Lower lobe of right lung (tissue), 2 donors: Measurements from ENCODE around the gene FARS2. TPM values are rescaled to one million over a fixed set of nuclear protein-coding genes. Genes with fewer than 3 reads are reported as not detected.

Experiments
- ATAC-seq, 2 donors: fragments of 200-7000 bp; cut with Tn5 transposase; one replicate each; pipeline ENCODE4 v1.9.1; 2020 to 2022; ENCODE audit warnings: mild to moderate bottlenecking in 2 of 2, moderate library complexity in 2 of 2
- DNase-seq: peaks from one replicate; pipeline ENCODE4 v3.0.0-alpha.2; 2020
- H3K27ac ChIP-seq: fragments of 200-600 bp; one replicate; pipeline ENCODE4 v1.8.0; 2022
- H3K27me3 ChIP-seq: fragments of 200-600 bp; one replicate; pipeline ENCODE4 v1.8.0; 2022; ENCODE audit warnings: low read depth
- H3K36me3 ChIP-seq: fragments of 200-600 bp; one replicate; pipeline ENCODE4 v1.8.0; 2022; ENCODE audit warnings: mild to moderate bottlenecking
- H3K4me1 ChIP-seq: fragments of 200-600 bp; one replicate; pipeline ENCODE4 v1.8.0; 2022
- H3K4me3 ChIP-seq: fragments of 200-600 bp; one replicate; pipeline ENCODE4 v1.8.0; 2022; ENCODE audit warnings: mild to moderate bottlenecking
- H3K9me3 ChIP-seq: fragments of 200-600 bp; one replicate; pipeline ENCODE4 v1.8.0; 2022
- CTCF ChIP-seq: fragments of 200-600 bp; IDR thresholded peaks from one replicate; pipeline ENCODE4 v1.8.0; 2022; ENCODE audit warnings: antibody characterized with exemption, mild to moderate bottlenecking
- intact Hi-C: fragments of 100-400 bp; cut with DNase I; formaldehyde crosslinking; loops from one replicate; pipeline ENCODE4 v1.11.0; 2022
- total RNA-seq: library from RNA; stranded (reverse); fragmentation: NEBNext Ultra II Directional; extraction: Animal tissue kit (Norgen Biotek cat#: 25700); gene quantifications from one replicate; pipeline ENCODE4 v1.2.1, GENCODE V29; 2021
- donor health status: DM: no; HTN: yes; CAD: no; lungs with severe emphysema.

Gene FARS2
- total RNA-seq, 1 donor from 2014 or later, result 17.0 TPM

GRCh38 chr6:5472571-5472970, 211.3 kb downstream of the FARS2 start:
- no peaks in the 10 kb centered on the region for H3K27me3 ChIP-seq
- H3K9me3 ChIP-seq, result no peaks in the 10 kb centered on the region
- H3K27ac ChIP-seq, result no peak overlapping the region
- intact Hi-C loops, result no loop called here
- H3K4me3 ChIP-seq, result no peak overlapping the region
- H3K4me1 ChIP-seq, result peaks cover 9% of the 10 kb centered on the region
- no peak for TF ChIP-seq CTCF
- DNase-seq (no peak), ATAC-seq (no peak)
- H3K36me3 ChIP-seq, result no peaks in the 10 kb centered on the region

GRCh38 chr6:5475779-5476178, 214.5 kb downstream of the FARS2 start:
- ATAC-seq (no peak), DNase-seq (no peak)
- Histone ChIP-seq H3K27me3 (no peaks in the 10 kb centered on the region), H3K27ac (no peak overlapping the region), H3K36me3 (no peaks in the 10 kb centered on the region), H3K9me3 (no peaks in the 10 kb centered on the region), H3K4me1 (peaks cover 8% of the 10 kb centered on the region), H3K4me3 (no peak overlapping the region)
- no peak for TF ChIP-seq CTCF
- intact Hi-C loops, result no loop called here

- Histone ChIP-seq H3K27ac (no peak overlapping the region), H3K36me3 (no peaks in the 10 kb centered on the region), H3K4me3 (no peak overlapping the region), H3K4me1 (no peaks in the 10 kb centered on the region), H3K27me3 (no peaks in the 10 kb centered on the region), H3K9me3 (no peaks in the 10 kb centered on the region)
- intact Hi-C loops, result no loop called here
- no peak for TF ChIP-seq CTCF
- ATAC-seq (no peak), DNase-seq (no peak)
Observed at GRCh38 chr6:5478380-5478779, 217.1 kb downstream of the FARS2 start.

- TF ChIP-seq CTCF, result no peak
- ATAC-seq (no peak), DNase-seq (no peak)
- no peak overlapping the region for H3K27ac ChIP-seq
- no peak overlapping the region for H3K4me3 ChIP-seq
- no peaks in the 10 kb centered on the region for H3K9me3 ChIP-seq
- no peaks in the 10 kb centered on the region for H3K27me3 ChIP-seq
- intact Hi-C loops, result no loop called here
- H3K4me1 ChIP-seq, result no peaks in the 10 kb centered on the region
- H3K36me3 ChIP-seq, result no peaks in the 10 kb centered on the region
Observed at GRCh38 chr6:5481033-5481432, 219.7 kb downstream of the FARS2 start.

- no peaks in the 10 kb centered on the region for H3K36me3 ChIP-seq
- DNase-seq (no peak), ATAC-seq (no peak)
- no peak overlapping the region for H3K4me3 ChIP-seq
- H3K27me3 ChIP-seq, result no peaks in the 10 kb centered on the region
- no peaks in the 10 kb centered on the region for H3K4me1 ChIP-seq
- H3K27ac ChIP-seq, result no peak overlapping the region
- intact Hi-C loops, result no loop called here
- H3K9me3 ChIP-seq, result no peaks in the 10 kb centered on the region
- TF ChIP-seq CTCF, result no peak
Observed at GRCh38 chr6:5481750-5482149, 220.4 kb downstream of the FARS2 start.

- Histone ChIP-seq H3K36me3 (peaks cover 3% of the 10 kb centered on the region), H3K4me3 (no peak overlapping the region), H3K27me3 (no peaks in the 10 kb centered on the region), H3K27ac (no peak overlapping the region), H3K9me3 (no peaks in the 10 kb centered on the region), H3K4me1 (no peaks in the 10 kb centered on the region)
- TF ChIP-seq CTCF, result no peak
- no peak for ATAC-seq
- intact Hi-C loops, result no loop called here
- no peak for DNase-seq
Observed at GRCh38 chr6:5482619-5483018, 221.3 kb downstream of the FARS2 start.
